Ishikawa (cell line): Measurements from ENCODE around the gene STK32C.

Experiments
- CEBPB ChIP-seq: IDR thresholded peaks from 2 replicates; pipeline ENCODE4 v1.6.1; 2012
- CREB1 ChIP-seq: IDR thresholded peaks from 2 replicates; pipeline ENCODE4 v1.6.1; 2012; ENCODE audit warnings: low read depth
- EGR1 ChIP-seq: IDR thresholded peaks from 2 replicates; pipeline ENCODE4 v1.6.1; 2012
- EP300 ChIP-seq: IDR thresholded peaks from 2 replicates; pipeline ENCODE4 v1.6.1; 2012; ENCODE audit warnings: borderline replicate concordance
- FOXM1 ChIP-seq: IDR thresholded peaks from 2 replicates; pipeline ENCODE4 v1.6.1; 2012; ENCODE audit warnings: low read depth, borderline replicate concordance
- NFIC ChIP-seq: IDR thresholded peaks from 2 replicates; pipeline ENCODE4 v1.6.1; 2012
- RAD21 ChIP-seq: IDR thresholded peaks from 2 replicates; pipeline ENCODE4 v1.6.1; 2012; ENCODE audit warnings: low read depth
- REST ChIP-seq: IDR thresholded peaks from 2 replicates; pipeline ENCODE4 v1.6.1; 2012; ENCODE audit warnings: low read depth, mild to moderate bottlenecking
- TAF1 ChIP-seq: IDR thresholded peaks from 2 replicates; pipeline ENCODE4 v1.6.1; 2012; ENCODE audit warnings: low read depth, mild to moderate bottlenecking
- TCF12 ChIP-seq: IDR thresholded peaks from 2 replicates; pipeline ENCODE4 v1.6.1; 2012; ENCODE audit warnings: low read depth
- TEAD4 ChIP-seq: IDR thresholded peaks from 2 replicates; pipeline ENCODE4 v1.6.1; 2012
- YY1 ChIP-seq: IDR thresholded peaks from 2 replicates; pipeline ENCODE4 v1.6.1; 2012; ENCODE audit warnings: low read depth
- ZBTB7A ChIP-seq: IDR thresholded peaks from 2 replicates; pipeline ENCODE4 v1.6.1; 2012; ENCODE audit warnings: low read depth
- TF ChIP-seq, protein P1 (sequence below): IDR thresholded peaks from 2 replicates; pipeline ENCODE4 v1.6.1; 2012
- TF ChIP-seq, protein P2 (sequence below): IDR thresholded peaks from 2 replicates; pipeline ENCODE4 v1.6.1; 2012

STK32C gene

GRCh38 chr10:132329565-132330485 is 22.1 kb upstream of the STK32C start:
- TF ChIP-seq, protein P1, sequence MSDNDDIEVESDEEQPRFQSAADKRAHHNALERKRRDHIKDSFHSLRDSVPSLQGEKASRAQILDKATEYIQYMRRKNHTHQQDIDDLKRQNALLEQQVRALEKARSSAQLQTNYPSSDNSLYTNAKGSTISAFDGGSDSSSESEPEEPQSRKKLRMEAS, result no peak
- TF ChIP-seq FOXM1 (no peak), ZBTB7A (no peak), TCF12 (no peak), EP300 (no peak), REST (no peak), TEAD4 (no peak), YY1 (no peak), NFIC (no peak), CEBPB (no peak), EGR1 (no peak), RAD21 (no peak), CREB1 (no peak), TAF1 (no peak)
- TF ChIP-seq, protein P2, sequence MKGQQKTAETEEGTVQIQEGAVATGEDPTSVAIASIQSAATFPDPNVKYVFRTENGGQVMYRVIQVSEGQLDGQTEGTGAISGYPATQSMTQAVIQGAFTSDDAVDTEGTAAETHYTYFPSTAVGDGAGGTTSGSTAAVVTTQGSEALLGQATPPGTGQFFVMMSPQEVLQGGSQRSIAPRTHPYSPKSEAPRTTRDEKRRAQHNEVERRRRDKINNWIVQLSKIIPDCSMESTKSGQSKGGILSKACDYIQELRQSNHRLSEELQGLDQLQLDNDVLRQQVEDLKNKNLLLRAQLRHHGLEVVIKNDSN, result no peak

- TF ChIP-seq RAD21 (no peak), YY1 (no peak), CREB1 (no peak), FOXM1 (no peak), TCF12 (no peak), EGR1 (no peak), REST (no peak), ZBTB7A (no peak), TAF1 (no peak), EP300 (no peak), CEBPB (no peak), NFIC (no peak), TEAD4 (no peak)
- TF ChIP-seq, protein P2, result no peak
- TF ChIP-seq, protein P1, result no peak
Measured at GRCh38 chr10:132328738-132329137, 21.0 kb upstream of the STK32C start.

DNA sequence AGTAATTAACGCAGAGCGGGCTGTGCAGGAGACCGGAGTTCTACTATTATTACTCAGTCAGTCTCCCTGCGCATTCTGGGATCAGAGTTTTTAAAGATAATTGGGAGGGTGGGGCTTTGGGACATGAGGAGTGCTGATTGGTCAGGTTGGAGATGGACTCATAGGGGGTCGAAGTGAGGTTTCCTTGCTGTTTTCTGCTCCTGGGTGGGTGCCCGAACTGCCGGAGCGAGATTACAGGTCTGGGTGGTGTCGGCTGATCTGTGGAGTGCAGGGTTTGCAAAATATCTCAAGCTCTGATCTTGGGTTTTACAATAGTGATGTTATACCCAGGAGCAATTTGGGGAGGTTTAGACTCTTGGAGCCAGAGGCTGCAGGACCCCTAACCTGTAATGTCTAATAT is 20.4 kb upstream of the STK32C start:
- no peak for TF ChIP-seq TAF1
- no peak for TF ChIP-seq REST
- no peak for TF ChIP-seq NFIC
- TF ChIP-seq, protein P1, result no peak
- no peak for TF ChIP-seq YY1
- TF ChIP-seq FOXM1, result no peak
- no peak for TF ChIP-seq EGR1
- no peak for TF ChIP-seq CEBPB
- TF ChIP-seq RAD21, result no peak
- TF ChIP-seq TEAD4, result no peak
- TF ChIP-seq ZBTB7A, result no peak

DNA sequence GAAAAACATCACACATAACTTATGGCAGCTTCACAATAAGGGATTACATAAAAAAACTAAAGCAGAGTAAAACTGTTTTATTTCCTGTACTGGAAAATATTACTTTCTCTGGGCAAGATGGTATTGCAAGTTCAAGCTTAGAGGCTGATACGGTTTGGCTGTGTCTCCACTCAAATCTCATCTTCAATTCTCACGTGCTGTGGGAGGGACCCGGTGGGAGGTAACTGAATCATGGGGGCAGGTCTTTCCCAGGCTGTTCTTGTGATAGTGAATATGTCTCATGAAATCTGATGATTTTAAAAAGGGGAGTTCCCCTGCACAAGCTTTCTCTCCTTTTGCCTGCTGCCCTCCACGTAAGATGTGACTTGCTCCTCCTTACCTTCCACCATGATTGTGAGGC is 19.2 kb upstream of the STK32C start:
- no peak for TF ChIP-seq YY1
- no peak for TF ChIP-seq FOXM1
- TF ChIP-seq, protein P2, result no peak
- no peak for TF ChIP-seq CREB1
